T-helper 22 cell (primary cell): ENCODE results near the gene ATP11B.

Experiments used
- DNase-seq: peaks from one replicate; pipeline ENCODE4 v3.0.0-alpha.2; 2020; ENCODE audit warnings: low read depth

Gene ATP11B

DNA sequence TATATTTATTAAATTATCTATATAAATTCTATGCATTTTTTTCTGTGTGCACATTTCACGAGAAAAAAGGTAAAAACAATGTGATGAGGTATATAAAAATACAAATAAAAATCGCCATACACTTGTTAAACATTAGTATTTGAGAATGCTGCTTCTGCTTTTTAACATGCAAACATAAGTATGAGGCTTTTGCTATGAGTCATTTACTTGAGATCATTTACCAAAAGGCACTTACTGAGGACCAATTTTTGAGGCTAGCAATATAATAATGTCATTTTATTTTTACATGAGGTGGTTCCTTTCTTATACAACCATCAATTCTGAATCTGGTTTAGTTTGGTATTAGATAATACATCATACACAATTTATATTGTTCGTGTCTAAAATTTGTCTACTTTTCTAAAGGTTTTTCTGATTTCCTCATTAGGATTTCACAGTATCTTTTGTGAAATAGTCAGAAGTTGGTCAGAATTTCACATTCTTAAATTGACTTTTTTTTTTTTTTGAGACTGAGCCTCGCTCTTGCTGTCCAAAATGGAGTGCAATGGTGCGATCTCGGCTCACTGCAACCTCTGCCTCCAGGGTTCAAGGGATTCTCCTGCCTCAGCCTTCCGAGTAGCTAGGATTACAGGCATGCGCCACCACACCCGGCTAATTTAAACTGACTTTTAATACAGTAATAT lies 161.4 kb downstream of the ATP11B start:
- DNase-seq, result no peak

GRCh38 chr3:182957226-182957625 lies 163.9 kb downstream of the ATP11B start:
- no peak for DNase-seq

GRCh38 chr3:182957676-182958266 lies 164.5 kb downstream of the ATP11B start:
- DNase-seq, result no peak

DNA sequence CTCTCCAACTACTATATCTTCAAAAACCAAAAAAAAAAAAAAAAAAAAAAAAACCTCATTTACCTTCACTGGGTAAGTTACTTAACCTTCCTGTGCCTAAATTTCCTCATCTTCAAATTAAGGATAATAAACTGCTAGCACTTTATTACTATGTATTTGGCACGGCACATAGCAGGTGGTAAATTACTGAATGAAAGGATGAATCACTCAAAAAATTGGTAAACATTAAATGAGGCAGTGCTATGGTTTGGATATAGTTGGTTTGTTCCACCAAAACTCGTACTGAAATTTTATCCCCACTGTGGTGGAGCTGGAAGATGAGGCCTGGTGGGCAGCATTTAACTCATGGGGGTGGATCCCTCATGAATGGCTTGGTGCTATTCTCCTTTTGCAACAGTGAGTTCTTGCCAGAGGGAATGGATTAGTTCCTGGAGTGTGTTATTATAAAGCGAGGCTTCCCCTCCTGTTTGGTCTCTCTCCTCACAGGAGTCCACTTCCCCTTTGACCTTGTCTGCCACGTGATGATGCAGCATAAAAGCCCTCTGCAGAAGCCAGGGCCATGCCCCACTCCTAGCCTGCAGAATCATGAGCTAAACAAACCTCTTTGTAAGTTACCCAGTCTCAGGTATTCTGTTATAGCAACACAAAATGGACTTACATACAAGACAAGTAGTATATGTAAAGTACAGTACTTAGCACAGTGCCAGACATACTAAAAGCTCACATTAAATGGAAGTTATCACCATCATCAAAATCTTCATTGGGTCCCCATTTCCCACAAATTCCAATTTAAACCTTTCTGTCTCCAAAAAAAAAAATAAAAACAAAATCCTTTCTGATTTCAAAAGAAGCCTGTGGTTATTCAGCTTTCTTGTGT lies 166.4 kb downstream of the ATP11B start:
- DNase-seq, result no peak

GRCh38 chr3:182962166-182962565 lies 168.9 kb downstream of the ATP11B start:
- no peak for DNase-seq

DNA sequence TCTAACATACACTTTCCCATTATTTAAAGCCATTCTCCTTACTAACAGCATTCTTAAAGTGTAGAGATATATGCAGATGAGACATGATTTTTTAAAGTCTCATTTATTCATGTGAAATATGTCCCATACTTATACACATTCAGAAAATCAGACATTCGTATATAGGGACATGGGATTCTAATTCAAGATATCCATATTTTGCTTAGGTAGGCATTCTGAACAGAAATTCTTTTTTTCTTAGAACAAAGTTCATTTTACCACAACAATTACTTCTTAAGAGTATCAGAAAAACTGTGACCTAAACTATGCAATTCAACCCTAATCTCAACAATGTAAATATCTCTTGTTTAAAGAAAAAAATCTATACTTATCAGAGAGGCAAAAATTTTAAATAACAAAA lies 170.9 kb downstream of the ATP11B start:
- no peak for DNase-seq

DNA sequence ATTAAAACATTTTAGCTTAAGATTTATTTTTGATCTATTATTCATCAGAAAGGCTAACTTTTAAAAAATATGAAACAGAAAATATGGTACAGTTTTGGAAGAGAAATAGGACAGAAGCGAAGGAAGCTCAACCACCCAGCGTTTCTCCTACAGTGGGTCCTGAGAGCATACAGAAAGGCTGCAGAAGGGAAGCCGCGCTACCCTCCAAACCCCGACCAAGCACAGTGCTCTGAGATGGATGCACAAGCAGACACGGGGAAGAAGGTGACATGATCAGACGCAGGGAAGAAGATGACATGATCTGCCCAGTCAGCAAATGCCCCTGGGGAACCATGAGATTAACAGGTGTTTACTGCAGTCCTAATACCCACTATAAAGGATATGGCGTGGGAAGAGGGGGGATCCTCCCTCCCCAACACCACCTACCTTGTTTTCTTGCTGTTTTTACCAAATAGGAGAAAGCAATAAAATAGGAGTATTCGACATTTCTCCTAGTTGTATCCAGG lies 172.6 kb downstream of the ATP11B start:
- DNase-seq, result no peak

DNA sequence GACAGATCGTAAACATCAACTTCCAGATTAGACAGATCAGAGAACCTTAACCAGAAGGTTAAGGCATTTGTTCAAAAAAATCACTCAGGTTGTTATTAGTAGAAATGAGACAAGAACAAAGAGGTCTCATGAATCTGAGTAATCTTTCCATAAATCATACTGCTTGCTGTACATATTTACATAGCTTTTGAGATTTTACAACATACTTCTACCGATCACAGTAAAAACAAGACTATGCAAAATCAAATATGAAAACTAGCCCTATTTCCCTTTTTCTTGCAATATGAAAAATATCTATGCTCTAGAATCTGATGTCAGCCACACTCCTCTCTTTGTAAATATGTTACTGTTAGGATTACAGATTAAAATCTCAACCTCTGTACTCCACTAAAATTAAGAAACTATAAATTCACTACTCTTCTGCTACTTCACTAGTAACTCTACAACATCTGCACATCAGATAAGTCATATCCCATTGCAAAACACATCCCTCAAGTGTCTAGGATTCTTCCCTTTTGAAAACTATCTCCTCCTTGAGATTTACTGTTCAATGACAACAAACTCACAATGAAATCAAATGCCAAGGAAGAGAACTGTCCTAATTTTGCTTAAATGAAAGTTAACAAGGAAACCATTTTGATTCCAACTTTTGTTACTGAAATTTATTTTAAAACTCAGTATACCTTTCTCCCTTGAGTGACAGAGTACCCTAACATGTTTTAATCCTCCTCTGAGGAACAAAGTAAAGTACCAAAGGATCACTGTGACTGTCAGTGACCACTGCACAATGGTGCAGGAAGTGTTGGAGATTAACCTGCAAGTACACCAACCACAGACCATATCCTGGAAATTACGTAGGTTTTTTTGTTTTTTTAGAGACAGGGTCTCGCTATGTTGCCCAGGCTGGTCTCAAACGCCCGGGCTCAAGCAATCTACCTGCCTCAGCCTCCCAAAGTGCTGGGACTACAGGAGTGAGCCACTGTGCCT lies 174.2 kb downstream of the ATP11B start:
- no peak for DNase-seq

DNA sequence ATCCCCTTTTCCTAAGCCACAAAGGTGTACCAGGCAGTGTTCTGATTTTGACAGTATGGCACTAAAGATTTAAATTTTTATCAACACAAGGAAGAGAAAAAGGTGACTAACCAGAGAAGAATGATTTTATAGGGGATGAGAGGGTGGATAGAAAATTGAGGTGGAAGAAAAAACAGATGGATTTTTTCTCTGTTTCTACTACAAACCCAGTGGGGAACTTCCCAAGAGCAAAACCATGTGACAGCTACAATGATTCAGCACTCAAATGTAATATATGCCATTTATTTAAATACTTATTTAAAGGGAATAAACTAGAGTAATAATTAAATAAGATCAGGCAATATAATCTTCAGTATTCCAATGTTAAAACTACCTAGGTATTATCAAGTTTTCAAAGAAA lies 176.0 kb downstream of the ATP11B start:
- no peak for DNase-seq

GRCh38 chr3:182969853-182970252 lies 176.5 kb downstream of the ATP11B start:
- DNase-seq, result no peak

DNA sequence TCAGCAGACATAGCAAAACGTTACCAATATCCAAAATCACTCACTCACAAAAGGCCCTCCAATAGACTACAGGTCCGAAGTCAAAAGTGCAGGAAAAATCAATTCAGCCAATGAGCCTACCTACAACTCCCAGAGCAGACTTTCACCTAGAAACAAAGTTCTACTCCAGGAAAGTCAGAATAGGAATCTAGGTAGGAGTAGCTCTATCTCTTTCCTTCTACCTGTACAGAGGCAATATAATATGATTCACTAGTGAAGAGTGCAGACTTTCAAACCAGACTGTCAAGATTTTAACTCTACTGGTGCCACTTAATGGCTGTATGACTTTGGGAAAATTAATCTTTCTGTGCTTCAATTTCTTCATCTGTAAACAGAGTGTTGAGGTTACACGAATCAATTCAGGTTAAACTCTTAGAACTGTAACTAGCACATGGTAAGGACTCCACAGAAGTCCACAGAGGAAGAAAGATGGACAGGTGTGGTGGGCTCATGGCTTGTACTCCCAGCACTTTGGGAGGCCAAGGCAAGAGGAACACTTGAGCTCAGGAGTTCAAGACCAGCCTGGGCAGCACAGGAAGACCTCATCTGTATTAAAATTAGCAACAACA lies 177.6 kb downstream of the ATP11B start:
- no peak for DNase-seq
